Esophagus muscularis mucosa (tissue), 4 donors: ENCODE data around the gene MYH14. TPM values are rescaled to one million over a fixed set of nuclear protein-coding genes. Genes with fewer than 3 reads are reported as not detected.

ENCODE experiments used
- DNase-seq: peaks from one replicate; pipeline ENCODE4 v3.0.0-alpha.2; 2017; ENCODE audit errors: extremely low spot score
- H3K27ac ChIP-seq, 4 donors: fragments of 200-600 bp; sonication (generic); replicated peaks in 1 of 4; 1 replicate in 3 of 4; 2 replicates in 1 of 4; pipeline ENCODE4 v1.5.1; 2016 to 2019; ENCODE audit warnings: mild to moderate bottlenecking in 1 of 4
- H3K27me3 ChIP-seq, 4 donors: fragments of 200-600 bp; sonication (generic); one replicate each; pipeline versions ENCODE4 v1.5.1 to v1.6.0; 2016 to 2019
- H3K36me3 ChIP-seq, 4 donors: fragments of 200-600 bp; sonication (generic); one replicate each; pipeline ENCODE4 v1.5.1; 2016 to 2019
- H3K4me1 ChIP-seq, 4 donors: fragments of 200-600 bp; sonication (generic); one replicate each; pipeline ENCODE4 v1.5.1; 2016 to 2019
- H3K4me3 ChIP-seq, 4 donors: fragments of 200-600 bp; sonication (generic); 1 replicate in 2 of 4; 2 replicates in 2 of 4; pipeline ENCODE4 v1.5.1; 2016 to 2019; ENCODE audit warnings: mild to moderate bottlenecking in 4 of 4, moderate library complexity in 1 of 4
- H3K9me3 ChIP-seq, 4 donors: fragments of 200-600 bp; sonication (generic); 1 replicate in 3 of 4; 2 replicates in 1 of 4; pipeline ENCODE4 v1.5.1; 2016 to 2019
- CTCF ChIP-seq, 3 experiments: fragments of 200-600 bp in 2 of 3; fragments of 450-650 bp in 1 of 3; sonication (generic) in 2 of 3; IDR thresholded peaks; one replicate each; pipeline ENCODE4 v1.5.1; 2017 to 2019; ENCODE audit warnings: antibody characterized with exemption in 3 of 3, mild to moderate bottlenecking in 2 of 3, moderate library complexity in 1 of 3
- EP300 ChIP-seq: sonication (generic); formaldehyde crosslinking; IDR thresholded peaks from one replicate; pipeline ENCODE4 v1.6.1; 2017; ENCODE audit warnings: antibody characterized with exemption
- POLR2A ChIP-seq: fragments of 450-650 bp; IDR thresholded peaks from one replicate; pipeline ENCODE4 v1.6.1; 2017; ENCODE audit warnings: antibody characterized with exemption, moderate library complexity, mild to moderate bottlenecking, low read depth
- POLR2AphosphoS5 ChIP-seq, 2 donors: sonication (generic); formaldehyde crosslinking; IDR thresholded peaks; one replicate each; pipeline ENCODE4 v1.6.1; 2017; ENCODE audit warnings: antibody characterized with exemption in 2 of 2
- WGBS: methylation state at CpG from one replicate; pipeline ENCODE4 v1.1.5; 2018; 5-methylcytosine and 5-hydroxymethylcytosine counted together
- intact Hi-C: fragments of 100-400 bp; cut with DNase I; formaldehyde crosslinking; loops from one replicate; pipeline ENCODE4 v1.15.1; 2023
- total RNA-seq, 4 donors: library from RNA; depleted of rRNA; stranded (reverse); fragments of >200 nt; gene quantifications; one replicate each; pipeline versions ENCODE4 v1.1.0 to v1.2.1, GENCODE V29; 2016

Gene MYH14
- total RNA-seq, 4 donors from 2014 or later = 2.5 to 10.1 (median 5.3) TPM

GRCh38 chr19:50178859-50179537, 24.4 kb upstream of the MYH14 start:
- peaks cover 0 to 68% (median 0%) of the 10 kb centered on the region in 4 donors for H3K27me3 ChIP-seq
- H3K9me3 ChIP-seq = peaks cover 0 to 9% (median 0%) of the 10 kb centered on the region in 4 donors
- no peak overlapping the region for H3K27ac ChIP-seq
- TF ChIP-seq CTCF (IDR thresholded peaks at IDR 0.05) = no peak
- TF ChIP-seq POLR2AphosphoS5 (IDR thresholded peaks at IDR 0.05) = no peak
- no peak for TF ChIP-seq EP300
- TF ChIP-seq POLR2A = no peak
- no peak overlapping the region for H3K4me3 ChIP-seq
- intact Hi-C loops = no loop called here
- H3K36me3 ChIP-seq = no peaks in the 10 kb centered on the region
- no peak for DNase-seq
- H3K4me1 ChIP-seq = no peaks in the 10 kb centered on the region
- WGBS = 48% methylated on average over 9 of the region's 9 CpGs

GRCh38 chr19:50181121-50181520, 22.3 kb upstream of the MYH14 start:
- WGBS = 77% methylated on average over 5 of the region's 5 CpGs
- no peaks in the 10 kb centered on the region for H3K4me1 ChIP-seq
- H3K36me3 ChIP-seq = no peaks in the 10 kb centered on the region
- no peak overlapping the region for H3K4me3 ChIP-seq
- H3K27me3 ChIP-seq = peaks cover 0 to 53% (median 0%) of the 10 kb centered on the region in 4 donors
- peaks cover 0 to 9% (median 0%) of the 10 kb centered on the region in 4 donors for H3K9me3 ChIP-seq
- no peak for DNase-seq
- TF ChIP-seq CTCF (IDR thresholded peaks at IDR 0.05) = no peak
- no peak for TF ChIP-seq POLR2A
- no peak overlapping the region for H3K27ac ChIP-seq
- intact Hi-C loops = no loop called here

GRCh38 chr19:50184196-50184595, 19.2 kb upstream of the MYH14 start:
- Histone ChIP-seq H3K4me1 (no peaks in the 10 kb centered on the region), H3K27ac (no peak overlapping the region), H3K9me3 (peaks cover 0 to 9% (median 0%) of the 10 kb centered on the region in 4 donors), H3K27me3 (peaks cover 0 to 61% (median 0%) of the 10 kb centered on the region in 4 donors), H3K4me3 (no peak overlapping the region), H3K36me3 (no peaks in the 10 kb centered on the region)
- WGBS = 13% methylated on average over 1 of the region's 1 CpG
- no peak for DNase-seq
- TF ChIP-seq CTCF (IDR thresholded peaks at IDR 0.05) = no peak
- no peak for TF ChIP-seq POLR2A
- TF ChIP-seq POLR2AphosphoS5 (IDR thresholded peaks at IDR 0.05) = no peak
- TF ChIP-seq EP300 = no peak
- intact Hi-C loops = no loop called here

GRCh38 chr19:50187937-50188336, 15.5 kb upstream of the MYH14 start:
- DNase-seq = no peak
- WGBS = 83% methylated on average over 13 of the region's 13 CpGs
- Histone ChIP-seq H3K9me3 (no peaks in the 10 kb centered on the region), H3K27ac (no peak overlapping the region), H3K4me3 (no peak overlapping the region), H3K4me1 (no peaks in the 10 kb centered on the region), H3K36me3 (no peaks in the 10 kb centered on the region), H3K27me3 (peaks cover 0 to 64% (median 0%) of the 10 kb centered on the region in 4 donors)
- no peak for TF ChIP-seq POLR2A
- no peak for TF ChIP-seq POLR2AphosphoS5 (IDR thresholded peaks at IDR 0.05)
- no peak for TF ChIP-seq CTCF (IDR thresholded peaks at IDR 0.05)
- TF ChIP-seq EP300 = no peak
- intact Hi-C loops = no loop called here

- Histone ChIP-seq H3K36me3 (no peaks in the 10 kb centered on the region), H3K27ac (no peak overlapping the region), H3K27me3 (peaks cover 0 to 73% (median 0%) of the 10 kb centered on the region in 4 donors), H3K9me3 (no peaks in the 10 kb centered on the region), H3K4me1 (no peaks in the 10 kb centered on the region), H3K4me3 (no peak overlapping the region)
- no peak for DNase-seq
- 67% methylated on average over 8 of the region's 8 CpGs for whole genome bisulfite sequencing
- intact Hi-C loops = no loop called here
- TF ChIP-seq POLR2AphosphoS5 (IDR thresholded peaks at IDR 0.05) (no peak), POLR2A (no peak), EP300 (no peak), CTCF (IDR thresholded peaks at IDR 0.05) (no peak)
These were observed 14.1 kb upstream of the MYH14 start for GRCh38 chr19:50189331-50189730.
